DMS53 treated with DMSO at 0.1 percent for 48 hours (cell line): Measurements from ENCODE around the gene FAM83D.

Experiments
- DNase-seq: peaks from one replicate; lab custom pipeline; 2025; ENCODE audit not compliant: unreplicated experiment; lab: John Stamatoyannopoulos, UW

Gene FAM83D

DNA sequence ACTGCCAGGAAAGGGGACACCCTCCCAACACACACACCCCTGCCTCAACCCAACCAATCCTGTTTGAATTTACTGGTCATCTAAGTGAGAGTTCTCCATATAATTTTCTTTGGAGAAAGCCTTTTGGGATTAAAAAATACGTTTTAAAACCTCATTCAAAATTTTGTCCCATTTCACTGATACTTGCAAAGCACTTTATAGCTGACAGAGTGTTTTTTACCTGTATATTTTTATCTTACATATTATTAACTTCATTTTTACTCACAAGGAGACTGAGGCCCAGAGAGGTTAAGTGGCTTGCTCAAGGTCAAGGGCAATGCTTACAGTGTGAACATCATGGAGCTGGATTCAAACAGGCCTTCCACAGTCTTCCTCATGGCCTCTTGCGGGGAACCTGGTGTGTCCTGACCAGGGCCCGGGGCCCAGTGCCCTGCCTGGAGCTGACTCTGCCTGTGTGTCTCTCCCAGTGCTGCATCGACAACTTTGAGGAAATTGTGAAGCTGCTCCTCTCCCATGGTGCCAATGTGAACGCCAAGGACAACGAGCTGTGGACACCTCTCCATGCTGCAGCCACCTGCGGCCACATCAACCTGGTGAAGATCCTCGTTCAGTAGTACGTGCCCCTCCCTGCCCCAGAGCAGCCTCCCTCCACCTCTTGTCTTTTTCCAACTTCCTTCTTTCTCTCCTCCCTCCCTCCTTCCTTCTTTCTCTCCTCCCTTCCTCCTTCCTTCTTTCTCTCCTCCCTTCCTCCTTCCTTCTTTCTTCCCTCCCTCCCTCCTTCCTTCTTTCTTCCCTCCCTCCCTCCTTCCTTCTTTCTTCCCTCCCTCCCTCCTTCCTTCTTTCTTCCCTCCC is 30.9 kb upstream of the FAM83D start:
- DNase-seq, result no peak

GRCh38 chr20:38896009-38896594 is 30.1 kb upstream of the FAM83D start:
- DNase-seq, result no peak

DNA sequence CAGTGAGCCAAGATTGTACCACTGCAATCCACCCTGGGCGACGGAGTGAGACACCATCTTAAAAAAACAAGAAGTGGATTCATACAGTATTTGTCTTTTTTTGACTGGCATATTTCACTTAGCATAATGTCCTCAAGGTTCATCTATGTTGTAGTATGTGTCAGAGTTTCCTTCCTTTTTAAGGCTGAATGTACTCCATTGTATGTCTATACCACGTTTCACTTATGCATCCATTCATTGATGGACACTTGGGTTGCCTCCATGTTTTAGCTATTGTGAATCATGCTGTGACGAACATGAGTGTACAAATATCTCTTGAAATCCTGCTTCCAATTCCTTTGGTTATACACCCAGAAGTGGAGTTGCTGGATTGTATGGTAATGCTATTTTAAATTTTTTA is 28.9 kb upstream of the FAM83D start:
- DNase-seq, result no peak

DNA sequence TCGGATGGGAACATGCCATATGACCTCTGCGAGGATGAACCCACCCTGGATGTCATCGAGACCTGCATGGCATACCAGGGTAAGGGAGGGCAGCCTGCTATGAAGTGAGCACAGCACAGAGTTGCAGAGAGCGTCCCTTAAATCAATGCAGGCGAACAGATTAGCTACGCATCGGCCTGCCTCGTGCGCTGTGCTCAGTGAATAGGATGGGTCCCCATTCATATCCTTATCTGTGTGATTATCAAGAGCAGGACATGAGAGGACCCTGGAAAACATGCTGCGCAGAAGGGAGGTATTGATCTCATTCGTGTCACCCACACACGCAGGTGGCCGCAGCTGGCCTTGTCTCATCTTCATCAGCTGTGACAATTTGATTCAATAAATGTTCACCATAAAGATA is 25.6 kb upstream of the FAM83D start:
- no peak for DNase-seq

GRCh38 chr20:38902601-38903000 is 23.6 kb upstream of the FAM83D start:
- DNase-seq, result no peak

DNA sequence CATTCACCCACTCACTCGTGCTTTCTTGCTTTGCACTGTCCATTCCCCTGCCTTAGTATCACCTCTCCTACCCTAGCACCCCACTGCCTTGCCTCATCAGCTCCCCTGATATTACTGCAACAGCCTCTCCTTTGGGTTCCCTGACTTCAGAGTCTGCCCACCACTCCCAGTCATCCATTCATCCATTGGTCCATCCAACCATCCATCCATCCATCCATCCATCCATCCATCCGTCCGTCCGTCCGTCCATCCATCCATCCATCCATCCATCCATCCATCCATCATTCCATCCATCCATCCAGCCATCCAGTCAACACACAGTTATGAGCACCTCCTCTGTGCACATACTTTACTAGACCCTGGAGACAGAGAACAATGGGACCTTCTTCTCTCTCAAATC is 22.9 kb upstream of the FAM83D start:
- DNase-seq, result no peak

DNA sequence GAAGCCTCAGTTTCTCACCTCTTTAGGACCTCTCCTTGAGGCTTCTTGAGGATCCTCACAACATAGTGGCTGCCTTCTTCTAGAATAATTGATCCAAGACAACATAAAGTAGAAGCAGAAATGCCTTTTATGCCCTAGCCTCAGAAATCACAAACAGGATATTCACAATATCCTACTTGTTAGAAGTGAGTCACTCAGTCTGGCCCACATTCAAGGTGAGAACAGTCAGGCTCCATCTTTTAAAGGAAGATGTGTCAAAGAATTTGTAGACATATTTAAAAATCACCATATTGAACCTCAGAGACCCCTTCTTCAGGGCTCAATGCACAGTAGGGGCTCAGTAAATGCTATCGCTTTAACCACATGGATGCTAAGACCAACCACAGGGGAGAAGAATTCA is 20.8 kb upstream of the FAM83D start:
- DNase-seq, result no peak

GRCh38 chr20:38907918-38908677 is 18.1 kb upstream of the FAM83D start:
- DNase-seq, result no peak

GRCh38 chr20:38915355-38915754 is 10.9 kb upstream of the FAM83D start:
- DNase-seq, result no peak

DNA sequence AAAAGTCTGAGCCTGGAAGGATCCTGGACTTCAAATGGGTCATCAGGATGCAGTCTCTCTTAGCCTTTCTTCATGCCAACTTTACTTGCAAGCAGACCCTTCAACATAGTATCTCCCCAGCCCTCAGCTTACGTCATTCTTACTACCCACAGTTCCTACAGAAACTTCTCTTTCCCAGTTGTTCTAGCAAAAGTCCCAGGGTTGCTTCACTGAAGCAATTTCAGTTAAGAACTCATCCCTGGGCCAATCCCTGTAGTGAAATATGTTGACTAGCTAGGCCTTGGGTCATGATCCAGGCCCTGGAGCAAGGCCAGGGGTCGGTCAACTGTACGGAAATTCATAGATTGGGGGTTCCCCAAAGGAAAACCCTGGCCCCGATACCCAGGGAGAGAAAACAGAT is 8.6 kb upstream of the FAM83D start:
- DNase-seq, result no peak

DNA sequence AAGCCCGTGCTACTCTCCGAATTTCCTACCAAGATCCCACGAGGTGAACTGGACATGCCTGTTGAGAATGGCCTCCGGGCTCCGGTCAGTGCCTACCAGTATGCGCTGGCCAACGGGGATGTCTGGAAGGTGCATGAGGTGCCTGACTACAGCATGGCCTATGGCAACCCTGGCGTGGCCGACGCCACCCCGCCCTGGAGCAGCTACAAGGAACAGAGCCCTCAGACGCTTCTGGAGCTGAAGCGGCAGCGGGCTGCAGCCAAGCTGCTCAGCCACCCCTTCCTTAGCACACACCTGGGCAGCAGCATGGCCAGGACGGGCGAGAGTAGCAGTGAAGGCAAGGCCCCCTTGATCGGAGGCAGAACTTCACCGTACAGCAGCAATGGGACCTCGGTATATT is 8.0 kb upstream of the FAM83D start:
- DNase-seq, result no peak

DNA sequence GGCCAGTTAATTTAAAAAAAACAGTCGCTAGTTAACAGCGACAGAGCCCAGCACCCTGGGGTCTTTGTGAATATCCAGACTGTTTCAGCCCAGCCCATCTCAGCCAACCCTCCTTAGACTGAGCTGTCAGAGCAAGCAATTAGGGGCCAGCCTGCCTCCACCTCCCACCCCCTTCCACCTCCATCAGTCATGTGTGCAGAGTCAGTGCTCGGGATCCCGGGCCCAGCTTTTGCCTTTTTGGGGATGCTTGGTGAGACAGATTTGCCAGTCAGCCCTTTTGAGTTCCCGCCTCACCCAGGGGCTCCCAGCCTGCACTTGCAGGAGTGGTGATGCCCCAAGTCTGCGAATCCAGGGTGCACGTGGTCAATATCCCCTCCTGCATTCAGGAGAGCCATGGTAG is 6.5 kb upstream of the FAM83D start:
- no peak for DNase-seq

GRCh38 chr20:38920411-38920810 is 5.8 kb upstream of the FAM83D start:
- DNase-seq, result no peak

DNA sequence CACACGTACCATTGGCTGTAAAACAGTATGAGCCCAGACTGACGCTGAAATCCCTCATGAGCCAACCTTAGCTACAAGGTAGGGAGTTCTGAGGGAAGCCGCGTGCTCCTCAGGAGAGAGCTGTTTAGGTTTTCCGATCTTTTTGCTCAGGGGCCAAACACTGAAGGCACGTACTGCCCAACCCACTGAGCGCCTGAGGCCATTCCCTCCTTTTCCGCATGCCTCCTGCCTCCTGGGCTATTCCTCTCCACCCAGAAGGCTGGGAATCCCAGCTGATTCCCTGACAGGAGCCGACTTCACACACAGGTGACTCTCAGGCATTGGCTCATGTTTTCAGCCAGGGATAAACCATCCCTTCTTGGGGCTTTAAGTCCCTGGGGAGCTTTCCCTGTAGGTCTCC is 5.4 kb upstream of the FAM83D start:
- DNase-seq, result no peak

- DNase-seq, result no peak
These were observed 1.5 kb upstream of the FAM83D start for GRCh38 chr20:38924718-38925117.

- no peak for DNase-seq
These were observed 858 bp downstream of the FAM83D start for GRCh38 chr20:38926934-38927616.

DNA sequence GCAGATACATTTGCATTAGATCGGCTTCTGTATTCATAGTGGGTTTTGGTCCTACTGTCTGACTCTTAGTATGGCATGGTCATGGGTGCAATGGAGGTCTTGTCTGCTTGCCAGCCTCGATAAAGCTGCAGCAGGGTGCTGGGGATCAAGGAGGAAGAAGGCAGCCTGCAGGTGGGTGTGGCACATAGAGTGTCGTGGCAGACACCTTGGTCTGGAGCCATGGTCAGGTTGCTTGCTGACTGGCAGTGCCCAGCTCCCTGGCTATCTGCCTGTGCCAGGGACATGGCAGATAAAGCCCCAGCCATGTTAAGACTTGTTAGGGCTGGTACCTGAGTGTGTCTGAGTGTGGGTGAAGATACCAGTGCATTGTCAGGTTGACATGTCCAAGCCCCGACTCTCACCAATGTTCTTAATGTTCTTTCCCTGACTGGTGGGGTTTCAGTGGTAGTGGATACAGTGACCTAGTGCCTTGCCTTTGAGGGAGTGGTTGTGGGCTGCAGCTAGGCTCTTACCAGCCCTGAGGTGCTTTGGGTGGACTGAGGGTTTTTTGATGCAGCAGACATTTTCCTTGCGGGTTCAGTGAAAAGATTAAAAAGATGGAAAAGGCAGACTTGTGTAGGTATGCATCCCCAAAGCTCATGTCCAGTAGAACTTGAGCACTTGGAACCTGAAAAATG is 1.8 kb downstream of the FAM83D start:
- DNase-seq, result no peak

DNA sequence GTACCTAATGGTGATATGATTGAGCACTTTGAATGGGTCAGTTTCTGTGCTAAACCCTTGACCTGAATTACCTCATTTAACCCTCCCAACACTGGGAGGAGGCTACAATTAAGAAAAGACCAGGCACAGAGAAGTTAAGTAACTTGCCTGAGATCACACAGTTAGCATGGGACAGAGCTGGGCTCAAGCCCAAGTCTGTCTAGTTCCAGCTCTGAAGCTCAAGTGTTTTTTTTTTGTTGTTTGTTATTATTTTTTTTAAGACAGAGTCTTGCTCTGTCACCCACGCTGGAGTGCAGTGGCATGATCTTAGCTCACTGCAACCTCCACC is 4.0 kb downstream of the FAM83D start:
- no peak for DNase-seq

- DNase-seq, result no peak
These were observed 5.8 kb downstream of the FAM83D start for GRCh38 chr20:38931984-38932383.

DNA sequence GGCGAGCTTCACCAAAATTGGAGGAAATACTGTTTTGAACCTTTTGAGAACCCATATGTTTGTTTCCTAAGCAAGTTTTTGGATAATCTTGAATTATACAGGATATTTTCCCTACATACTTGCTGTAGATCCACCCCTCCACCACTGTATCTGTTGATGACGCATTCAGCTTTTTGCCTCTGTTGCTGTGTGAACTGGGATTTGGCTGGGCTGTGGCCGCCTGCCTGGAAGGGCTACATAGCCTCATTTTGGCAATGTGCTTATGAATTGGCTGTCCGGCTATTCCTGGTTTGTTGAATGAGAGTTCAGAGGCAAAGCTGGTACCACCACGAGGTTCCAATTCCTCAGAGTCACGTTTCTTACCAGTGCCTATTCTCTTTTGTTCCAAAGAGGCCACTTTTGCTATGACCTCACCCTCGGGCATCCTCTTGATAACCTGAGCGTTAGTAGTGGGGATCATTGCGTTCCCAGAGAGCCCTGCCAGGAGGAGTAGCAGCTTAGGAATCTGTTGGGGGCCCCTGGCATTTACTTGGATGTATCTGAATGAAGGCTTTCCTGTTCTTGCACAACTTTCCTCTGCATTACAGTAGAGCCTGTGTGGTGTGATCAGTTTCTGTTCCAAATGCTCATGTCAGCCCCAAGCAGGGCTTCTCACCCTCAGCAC is 6.4 kb downstream of the FAM83D start:
- no peak for DNase-seq

- DNase-seq, result no peak
These were observed 8.3 kb downstream of the FAM83D start for GRCh38 chr20:38934530-38934929.
